HG02798 (cell line): ENCODE measurements around the gene ACTG2.
A peak's percentile ranks its signal among the peaks of the same experiment; 100 is the strongest.
"Not testable (repeated sequence)": the region's sequence is repeated elsewhere in the genome, so short reads cannot be mapped to it uniquely, and the experiment has no call there.

ENCODE experiments used
- ATAC-seq: cut with Tn5 transposase; IDR thresholded peaks from one replicate; pipeline ENCODE4 v1.9.1; 2021; ENCODE audit warnings: mild to moderate bottlenecking; ENCODE audit not compliant: unreplicated experiment, poor library complexity

Gene ACTG2

DNA sequence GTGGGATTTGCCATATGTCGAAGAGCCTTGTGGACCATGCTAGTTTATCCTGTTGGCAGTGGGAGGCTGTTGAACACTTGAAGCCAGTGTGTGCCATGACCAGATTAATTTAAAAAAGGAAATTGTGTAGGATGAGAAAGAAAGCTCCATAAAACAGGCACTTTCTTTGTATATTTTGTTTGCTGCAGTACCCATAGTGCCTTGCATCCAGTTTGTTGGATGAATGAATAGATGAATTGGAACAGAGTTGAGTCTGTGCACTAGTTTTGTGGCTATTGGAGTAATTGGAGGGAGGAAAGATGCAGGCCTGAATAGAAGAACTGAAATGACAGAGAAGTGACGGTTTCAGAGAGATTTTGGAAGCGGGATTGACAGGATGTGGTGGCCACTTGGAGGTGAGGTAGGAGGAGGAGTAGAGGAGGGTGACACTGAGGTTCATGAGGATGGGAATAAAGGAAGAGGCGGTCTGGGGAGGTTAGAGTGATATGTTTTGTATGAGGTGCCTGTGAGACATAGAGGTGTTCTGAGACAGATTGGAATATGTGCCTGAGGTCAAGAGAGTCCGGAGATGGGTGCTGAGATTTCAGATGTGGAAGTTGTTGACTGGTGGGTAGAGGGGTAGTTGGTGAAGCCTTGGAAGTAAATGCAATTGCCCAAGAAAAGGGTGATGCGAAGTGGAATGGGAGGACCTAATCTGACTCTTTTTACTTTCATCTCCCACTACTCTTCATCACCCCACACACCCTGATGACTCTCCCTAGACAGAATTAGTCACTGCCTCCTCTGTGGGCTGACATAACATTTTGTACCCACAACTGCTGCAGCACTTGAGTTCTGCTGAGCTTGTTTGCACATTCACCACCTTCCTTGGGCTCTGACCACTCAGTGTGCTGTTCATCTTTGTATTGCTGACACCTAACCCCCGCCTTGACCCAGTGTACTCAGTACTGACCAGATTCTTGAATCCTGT lies 39.0 kb downstream of the ACTG2 start:
- no peak for ATAC-seq

DNA sequence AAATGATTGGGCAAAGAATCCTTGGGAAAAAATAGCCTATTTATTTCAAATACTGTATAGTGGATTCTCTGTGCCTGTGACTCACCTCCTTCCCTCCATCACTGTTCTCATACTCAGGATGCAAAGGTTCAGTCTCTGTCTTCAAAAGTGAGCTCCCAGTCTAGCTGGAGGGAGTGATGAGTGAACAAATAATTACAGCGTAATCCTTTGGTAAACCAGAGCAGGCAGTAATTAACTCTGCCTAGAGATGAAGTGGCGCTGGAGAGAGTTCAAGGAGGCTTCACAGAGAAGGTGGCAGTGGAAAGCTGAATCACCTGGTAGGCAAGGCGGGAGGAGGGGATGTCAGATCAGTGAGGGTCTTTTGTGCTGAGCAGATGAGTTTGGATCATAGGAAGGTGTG lies 40.4 kb downstream of the ACTG2 start:
- ATAC-seq = no peak

DNA sequence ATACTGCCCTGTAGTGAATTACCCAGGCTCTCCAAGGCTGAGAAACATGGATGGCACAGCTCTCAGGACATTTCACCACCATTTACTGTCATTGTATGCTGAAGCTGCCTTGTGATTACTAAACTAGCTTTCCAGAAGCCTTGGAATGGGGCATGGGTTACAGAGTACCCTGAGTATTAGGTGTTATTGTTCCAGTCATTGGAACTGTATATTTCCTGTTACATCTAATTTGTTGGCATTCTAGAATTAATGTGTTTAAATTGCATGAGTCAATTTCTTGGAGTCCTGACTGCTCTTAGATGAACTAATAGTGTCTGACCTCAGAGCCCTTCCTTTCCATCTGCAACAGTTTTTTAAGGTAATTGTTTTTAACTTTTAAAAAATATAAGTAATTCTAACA lies 42.8 kb downstream of the ACTG2 start:
- no peak for ATAC-seq

DNA sequence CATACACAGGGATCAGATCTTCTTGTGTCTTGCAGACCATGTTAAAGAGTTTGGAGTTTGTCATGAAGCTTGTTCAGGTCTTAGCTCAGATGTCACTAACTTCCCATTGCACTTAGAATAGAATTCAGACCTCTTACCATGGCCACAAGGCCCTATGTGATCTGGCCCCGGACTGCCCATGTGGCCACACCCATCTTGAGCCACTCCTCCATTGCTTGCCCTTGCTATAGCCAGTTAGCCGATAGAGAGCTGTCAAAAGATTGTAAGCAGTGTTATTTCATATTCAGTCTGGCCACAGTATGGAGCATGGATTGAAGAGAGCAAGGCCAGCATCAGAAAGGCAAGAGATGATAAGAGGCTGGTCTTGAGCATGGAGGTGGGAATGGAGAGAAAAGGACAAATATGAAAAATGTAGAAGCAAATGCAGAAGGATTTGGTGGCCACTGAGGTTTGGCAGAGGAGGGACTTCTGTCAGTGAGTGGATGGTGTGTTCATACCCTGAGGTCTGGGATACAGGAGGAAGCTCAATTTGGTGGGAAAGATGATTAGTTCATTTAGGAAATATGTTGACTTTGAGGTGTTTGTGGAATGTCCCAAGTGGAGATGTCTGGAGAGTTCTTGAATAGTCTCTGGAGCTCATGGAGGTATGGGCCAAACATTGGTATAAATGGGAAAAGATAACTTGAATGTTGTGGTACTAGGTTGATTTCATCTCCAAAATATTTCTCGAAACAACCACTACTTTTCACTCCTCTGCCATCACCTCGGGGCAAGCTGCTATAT lies 44.5 kb downstream of the ACTG2 start:
- ATAC-seq = no peak

DNA sequence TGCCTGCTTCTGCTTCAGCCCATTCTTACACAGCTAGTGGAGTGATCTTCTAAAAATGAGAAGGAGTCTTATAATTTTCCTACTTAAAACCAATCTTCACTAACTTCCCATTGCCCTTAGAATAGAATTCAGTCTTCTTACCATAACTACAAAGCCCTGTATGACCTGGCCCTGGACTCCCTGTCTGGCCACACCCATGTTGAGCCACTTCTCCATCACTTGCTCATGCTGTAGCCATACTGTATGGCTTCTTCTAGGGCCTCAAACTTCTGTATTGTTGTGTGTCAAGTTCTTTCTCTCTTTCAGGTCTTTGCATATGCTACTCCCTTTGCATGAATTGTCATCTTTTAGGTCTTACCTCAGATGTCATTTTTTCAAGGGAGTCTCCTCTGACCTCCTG lies 45.1 kb downstream of the ACTG2 start:
- no peak for ATAC-seq

DNA sequence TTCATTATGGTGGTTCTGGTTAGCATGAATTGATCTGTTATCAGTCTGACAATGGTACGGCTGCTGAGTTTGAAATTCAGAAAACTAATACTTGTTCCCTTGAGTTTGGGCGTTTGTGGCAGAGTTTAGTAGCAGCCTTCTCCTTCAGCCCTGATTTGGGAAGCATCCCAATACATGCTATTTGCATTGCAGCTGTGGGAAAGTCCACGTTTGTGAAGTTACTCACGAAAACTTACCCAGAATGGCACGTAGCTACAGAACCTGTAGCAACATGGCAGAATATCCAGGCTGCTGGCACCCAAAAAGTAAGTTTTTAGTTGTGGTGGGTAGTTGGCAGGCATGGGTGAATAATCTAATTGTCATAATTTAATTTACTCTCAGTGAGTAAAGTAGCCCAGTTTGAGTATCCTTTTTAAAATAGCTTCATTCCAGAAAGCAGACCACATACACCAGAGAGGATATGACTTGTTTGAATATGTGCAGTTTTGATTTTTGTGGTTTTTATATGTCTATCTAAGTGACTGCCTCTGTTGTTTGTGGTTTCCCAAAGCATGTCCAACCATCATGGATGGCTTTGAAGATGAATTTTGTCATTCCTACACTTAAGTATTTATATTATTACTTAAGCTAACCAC lies 46.0 kb downstream of the ACTG2 start:
- no peak for ATAC-seq

DNA sequence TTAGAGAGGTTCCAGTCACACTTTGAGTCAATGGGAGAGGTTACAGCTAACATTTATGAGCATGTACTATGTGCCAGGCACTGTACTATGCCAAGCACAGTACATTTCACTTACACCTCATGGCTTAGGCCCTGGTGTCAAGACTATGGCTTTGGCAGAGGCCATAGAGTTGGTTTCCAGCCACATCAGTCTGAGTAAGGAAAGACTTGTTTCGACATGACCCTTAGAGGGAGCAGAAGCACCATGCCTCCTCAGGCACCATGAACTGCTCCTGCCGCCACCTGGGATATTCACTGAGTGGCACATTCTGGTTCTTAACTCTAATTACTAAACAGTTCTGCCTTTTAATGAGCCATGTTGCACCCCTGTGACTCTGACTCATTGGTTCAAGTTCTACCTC lies 46.6 kb downstream of the ACTG2 start:
- ATAC-seq = no peak

DNA sequence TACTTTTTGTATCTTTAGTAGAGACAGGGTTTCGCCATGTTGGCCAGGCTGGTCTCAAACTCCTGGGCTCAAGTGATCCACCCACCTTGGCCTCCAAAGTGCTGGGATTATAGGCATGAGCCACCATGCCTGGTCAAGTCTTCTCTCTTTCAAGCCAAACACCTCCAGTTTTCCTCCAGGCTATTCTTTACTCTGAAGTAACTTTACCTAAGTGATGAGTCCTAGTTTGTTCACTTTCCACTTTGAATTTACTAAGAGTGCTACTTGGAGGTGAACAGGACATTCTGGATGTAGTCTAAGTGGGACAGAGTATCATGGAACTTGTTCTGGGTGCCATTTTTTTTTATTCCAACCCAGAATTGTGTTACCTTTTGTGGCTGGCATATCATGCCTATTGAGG lies 47.3 kb downstream of the ACTG2 start:
- ATAC-seq = not testable (repeated sequence)

DNA sequence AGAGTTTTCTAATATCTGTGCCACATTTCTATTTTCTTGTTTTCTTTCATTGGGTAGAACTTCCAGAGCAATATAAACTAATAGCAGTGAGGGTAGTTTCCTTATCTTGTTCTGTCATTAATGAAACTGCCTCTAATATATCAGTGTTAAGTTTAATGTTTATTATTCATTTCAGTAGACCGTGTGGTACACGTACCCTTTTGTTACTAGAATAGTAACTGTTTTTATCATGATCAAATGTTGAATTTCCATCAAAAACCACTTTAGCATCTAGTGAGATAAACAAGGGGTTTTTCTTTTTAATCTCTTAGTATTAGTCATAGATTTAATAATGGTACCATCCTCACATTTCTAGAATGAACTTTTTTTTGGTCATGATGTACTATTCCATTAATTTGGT lies 49.9 kb downstream of the ACTG2 start:
- ATAC-seq = no peak

DNA sequence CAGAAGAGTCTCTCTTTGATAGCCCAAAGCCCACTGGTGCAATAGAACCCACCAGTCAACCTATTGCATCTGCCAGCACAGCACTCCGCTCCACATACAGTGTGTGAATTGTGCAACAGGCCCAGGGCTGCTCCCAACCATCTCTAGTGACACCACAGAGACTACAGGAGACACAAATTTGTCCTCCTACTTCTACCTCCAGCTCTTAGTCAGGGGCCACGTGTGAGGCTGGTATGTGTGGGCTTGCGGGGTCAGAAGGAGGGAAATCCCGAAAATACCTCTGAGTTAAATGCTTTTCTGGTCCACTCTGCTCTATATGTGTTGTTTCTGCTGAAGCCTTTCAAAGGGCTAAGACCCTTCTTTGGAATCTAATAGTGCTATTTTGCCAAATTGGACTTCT lies 51.9 kb downstream of the ACTG2 start:
- peak; percentile 48 for ATAC-seq

DNA sequence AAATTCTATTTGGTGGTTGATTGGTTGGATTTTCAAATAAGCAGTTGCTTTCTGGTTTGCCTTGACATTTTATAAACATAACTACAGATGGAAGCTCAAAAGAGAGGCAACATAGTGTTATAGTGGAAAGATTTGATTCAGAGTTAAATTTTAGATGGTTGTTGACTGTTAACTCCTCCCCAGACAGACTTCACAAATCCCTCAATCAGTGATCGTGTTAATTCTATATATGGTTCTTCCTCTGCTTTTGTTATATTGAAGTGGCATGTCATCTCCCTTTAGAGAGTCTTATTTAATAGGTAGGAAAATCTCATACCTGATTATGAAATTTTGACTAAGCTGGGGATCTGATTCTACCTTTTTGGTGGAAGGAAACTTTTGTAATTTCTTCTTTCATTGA lies 53.4 kb downstream of the ACTG2 start:
- ATAC-seq = no peak

DNA sequence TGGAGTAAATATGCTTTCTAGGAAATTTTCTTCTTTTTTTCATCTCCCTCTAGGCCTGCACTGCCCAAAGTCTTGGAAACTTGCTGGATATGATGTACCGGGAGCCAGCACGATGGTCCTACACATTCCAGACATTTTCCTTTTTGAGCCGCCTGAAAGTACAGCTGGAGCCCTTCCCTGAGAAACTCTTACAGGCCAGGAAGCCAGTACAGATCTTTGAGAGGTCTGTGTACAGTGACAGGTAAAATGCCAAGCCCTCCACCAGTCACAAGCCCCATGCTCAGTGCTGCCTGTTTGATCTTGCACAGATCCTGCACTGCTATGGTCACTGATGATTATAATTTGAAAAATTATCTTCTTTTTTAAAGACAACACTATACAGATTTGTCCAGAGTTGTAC lies 53.9 kb downstream of the ACTG2 start:
- ATAC-seq = no peak

DNA sequence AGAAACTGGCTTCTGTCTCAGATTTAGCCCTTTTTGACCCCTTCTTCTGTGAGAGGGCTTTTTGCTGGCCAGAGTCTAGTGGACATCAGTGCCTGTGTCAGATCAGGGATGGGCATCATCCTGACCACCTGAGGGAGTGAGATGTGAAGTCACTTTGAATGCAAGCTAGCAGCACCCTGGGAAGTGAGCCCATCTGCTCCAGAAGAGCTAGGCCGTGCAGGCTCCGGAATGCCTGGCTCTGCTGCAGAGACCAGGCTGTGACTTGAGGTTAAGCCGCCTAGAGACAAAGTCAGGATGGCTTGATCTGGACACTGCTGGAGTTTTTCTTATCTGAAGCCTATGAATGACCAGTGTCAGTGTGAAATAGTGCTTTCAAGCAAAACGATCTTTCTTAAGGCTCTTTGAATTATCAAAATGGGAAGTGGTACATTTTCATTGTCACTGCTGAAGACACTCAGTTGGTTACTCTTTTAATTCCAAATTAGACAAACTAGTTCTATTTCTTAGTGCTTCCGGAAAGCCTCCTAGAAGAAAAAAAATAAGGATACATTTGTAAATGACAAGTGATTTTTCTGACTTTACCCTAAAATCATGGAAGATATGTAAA lies 54.7 kb downstream of the ACTG2 start:
- no peak for ATAC-seq

DNA sequence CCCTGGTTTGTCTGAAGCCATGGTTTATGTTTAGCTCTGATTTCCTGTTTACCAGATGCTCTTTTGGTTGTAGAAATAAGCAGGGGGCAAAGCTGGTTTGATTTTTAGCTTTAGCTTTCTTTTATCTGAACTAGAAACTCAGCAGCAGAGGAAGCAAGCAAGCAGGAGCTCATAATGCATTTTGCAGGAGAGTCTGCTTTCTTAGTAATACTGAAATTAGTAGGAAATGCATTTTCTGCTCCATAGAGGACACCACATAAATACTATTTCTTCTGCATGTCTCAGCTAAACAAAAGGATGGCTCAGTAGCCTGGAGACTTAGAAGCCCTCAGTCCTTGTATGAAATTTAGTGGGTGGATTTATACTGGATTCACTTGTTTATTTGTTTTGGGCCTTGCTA lies 57.0 kb downstream of the ACTG2 start:
- no peak for ATAC-seq

DNA sequence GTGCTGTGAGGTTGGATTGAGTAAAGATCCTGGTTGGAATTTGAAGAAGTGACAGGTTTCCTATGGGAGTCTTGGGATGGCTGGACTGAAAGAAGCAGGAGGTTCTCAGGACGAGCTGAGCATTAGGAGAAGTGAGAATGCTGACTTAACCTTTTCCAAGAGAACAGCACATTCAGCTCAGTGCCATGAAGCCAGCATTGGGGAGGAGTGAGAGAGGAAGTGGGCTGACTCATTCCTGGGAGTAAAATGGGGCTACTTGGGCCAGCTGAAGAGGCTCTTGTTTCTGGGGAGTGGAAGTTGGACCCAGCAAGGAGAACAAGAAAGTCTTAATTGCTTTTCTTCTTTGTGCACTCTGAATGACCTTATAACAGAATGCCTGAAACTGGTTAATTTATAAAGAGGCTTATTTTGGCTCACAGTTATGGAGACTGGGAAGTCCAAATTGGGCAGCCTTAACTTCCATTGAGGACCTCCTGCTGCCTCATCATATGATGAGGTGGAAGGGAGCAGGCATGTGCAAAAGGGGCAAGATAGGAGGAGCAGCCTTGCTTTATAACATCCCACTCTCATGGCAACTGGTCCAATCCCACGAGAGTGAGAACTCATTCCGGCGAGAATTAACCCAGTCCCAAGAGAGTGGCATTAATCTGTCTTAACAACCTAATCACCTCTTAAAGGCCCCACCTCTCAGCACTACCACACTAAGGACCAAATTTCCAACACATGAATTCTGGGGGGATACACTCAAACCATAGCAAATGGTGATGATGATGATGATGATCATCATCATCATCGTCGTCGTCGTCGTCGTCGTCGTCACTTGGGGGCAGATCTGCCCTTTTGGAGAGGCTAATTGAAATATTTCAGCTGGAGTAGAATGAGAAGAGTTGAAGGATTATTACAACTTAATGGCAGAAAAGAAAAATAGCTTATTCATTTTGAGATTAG lies 60.0 kb downstream of the ACTG2 start:
- ATAC-seq = no peak

DNA sequence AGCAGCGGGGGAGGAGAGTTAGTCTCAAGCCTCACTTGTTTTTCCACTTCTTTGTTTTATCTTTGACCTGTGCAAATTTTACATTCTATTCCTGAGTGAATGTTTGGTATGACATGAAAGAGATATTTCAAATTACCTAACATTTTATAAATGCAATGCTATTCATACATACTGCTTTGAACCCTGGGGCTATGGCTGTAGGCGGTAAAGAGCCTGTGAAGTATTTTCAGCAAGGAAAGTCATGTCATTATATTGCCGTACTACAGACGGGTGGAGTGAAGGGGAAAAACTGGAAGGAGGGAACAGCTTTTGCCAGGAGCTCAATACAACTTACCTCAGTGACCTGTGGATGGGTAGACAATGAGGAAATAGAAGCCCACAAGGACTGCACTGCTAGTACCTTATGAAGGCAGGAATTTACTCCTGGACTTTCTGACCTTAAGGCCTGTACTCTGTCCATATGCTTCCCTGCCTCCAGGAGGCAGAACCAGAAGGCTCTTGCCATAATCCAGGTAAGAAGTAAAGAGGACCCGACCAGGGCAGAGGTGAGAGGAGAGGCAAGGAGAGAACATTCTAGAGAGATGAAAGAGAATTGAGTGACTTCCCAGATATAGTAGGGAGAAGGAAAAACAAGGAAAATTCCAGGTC lies 63.5 kb downstream of the ACTG2 start:
- no peak for ATAC-seq

DNA sequence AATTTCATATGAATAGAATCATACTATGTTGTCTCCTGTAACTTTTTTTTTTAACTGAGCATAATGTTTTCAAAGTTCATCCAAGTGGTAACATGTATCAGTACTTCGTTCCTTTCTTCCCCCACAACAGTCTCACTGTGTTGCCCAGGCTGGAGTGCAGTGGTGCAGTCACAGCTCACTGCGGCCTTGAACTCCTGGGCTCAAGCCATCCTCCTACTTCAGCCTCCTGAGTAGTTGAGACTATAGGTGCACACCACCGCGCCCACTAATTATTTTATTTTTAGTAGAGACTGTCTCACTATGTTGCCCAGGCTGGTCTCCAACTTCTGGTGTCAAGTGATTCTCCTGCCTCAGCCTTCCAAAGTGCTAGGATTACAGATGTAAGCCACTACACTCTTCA lies 68.5 kb downstream of the ACTG2 start:
- ATAC-seq = no peak

DNA sequence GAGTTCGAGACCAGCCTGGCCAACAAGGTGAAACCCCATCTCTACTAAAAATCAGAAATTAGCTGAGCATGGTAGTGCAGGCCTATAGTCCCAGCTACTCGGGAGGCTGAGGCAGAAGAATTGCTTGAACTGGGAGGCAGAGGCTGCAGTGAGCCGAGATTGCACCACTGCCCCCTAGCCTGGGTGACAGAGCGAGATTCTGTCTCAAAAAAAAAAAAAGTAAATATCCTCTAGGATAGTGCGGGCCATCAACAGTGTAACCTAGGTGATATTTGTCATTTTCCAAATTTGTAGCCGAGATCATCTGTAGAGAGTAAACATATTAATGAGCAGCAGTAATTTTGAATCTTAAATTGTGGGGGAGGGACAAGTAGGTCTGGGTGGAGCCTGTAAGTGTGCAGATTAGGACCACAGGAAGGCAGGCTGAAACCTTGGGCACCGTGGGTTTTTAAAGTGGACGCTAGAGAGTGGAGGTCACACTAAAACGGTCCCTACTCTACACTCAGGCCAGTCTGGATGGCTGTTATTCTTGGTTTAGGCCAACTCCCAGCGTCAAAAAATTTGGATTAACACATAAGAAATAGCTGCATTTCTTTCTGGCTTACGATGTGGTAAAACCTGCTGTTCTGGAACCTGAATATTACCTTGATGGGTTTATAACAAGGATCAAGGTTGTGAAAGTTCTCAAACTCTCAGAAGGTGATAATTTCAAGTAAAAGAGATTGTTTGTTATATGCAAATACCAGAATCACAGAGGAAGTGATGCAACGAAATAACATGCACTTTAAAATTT lies 69.2 kb downstream of the ACTG2 start:
- ATAC-seq = no peak
